HPDE6-E6E7 (cell line): ENCODE data around the gene RBM25.

ENCODE experiments used
- DNase-seq: peaks from one replicate; pipeline ENCODE4 v3.0.0; 2011; ENCODE audit warnings: missing footprints; ENCODE audit errors: extremely low spot score

RBM25 gene

GRCh38 chr14:73102806-73103497 is 44.6 kb downstream of the RBM25 start:
- DNase-seq: no peak

GRCh38 chr14:73105050-73105449 is 46.7 kb downstream of the RBM25 start:
- no peak for DNase-seq

- DNase-seq: no peak
Measured at GRCh38 chr14:73105727-73106126, 47.4 kb downstream of the RBM25 start.

- no peak for DNase-seq
Measured at GRCh38 chr14:73116079-73116665, 57.8 kb downstream of the RBM25 start.

- DNase-seq: no peak
Measured at GRCh38 chr14:73124180-73124894, 66.0 kb downstream of the RBM25 start.

GRCh38 chr14:73125169-73125588 is 66.8 kb downstream of the RBM25 start:
- no peak for DNase-seq

- DNase-seq: no peak
Measured at GRCh38 chr14:73125746-73126145, 67.4 kb downstream of the RBM25 start.

GRCh38 chr14:73133795-73134194 is 75.5 kb downstream of the RBM25 start:
- no peak for DNase-seq

GRCh38 chr14:73136085-73136386 is 77.7 kb downstream of the RBM25 start:
- DNase-seq: no peak

GRCh38 chr14:73136387-73137225 is 78.3 kb downstream of the RBM25 start, which contains the start of gene PSEN1:
Gene PSEN1, plus strand, starts transcription at chr14:73136507. Its CDS starts 11,513 bp downstream, at chr14:73148020.
- DNase-seq: peak; percentile 88

- DNase-seq: no peak
Measured at GRCh38 chr14:73140811-73141323, 82.5 kb downstream of the RBM25 start.

GRCh38 chr14:73142216-73142615 is 83.9 kb downstream of the RBM25 start:
- DNase-seq: no peak

GRCh38 chr14:73143003-73143402 is 84.7 kb downstream of the RBM25 start:
- DNase-seq: no peak

GRCh38 chr14:73143617-73144016 is 85.3 kb downstream of the RBM25 start:
- DNase-seq: no peak

- DNase-seq: no peak
Measured at GRCh38 chr14:73145371-73145770, 87.0 kb downstream of the RBM25 start.

- DNase-seq: no peak
Measured at GRCh38 chr14:73146111-73146510, 87.8 kb downstream of the RBM25 start.

GRCh38 chr14:73149753-73150152 is 91.4 kb downstream of the RBM25 start:
- DNase-seq: no peak

- no peak for DNase-seq
Measured at GRCh38 chr14:73153272-73153671, 94.9 kb downstream of the RBM25 start.

- no peak for DNase-seq
Measured at GRCh38 chr14:73162251-73162650, 103.9 kb downstream of the RBM25 start.

GRCh38 chr14:73166399-73166798 is 108.1 kb downstream of the RBM25 start:
- no peak for DNase-seq

- DNase-seq: no peak
Measured at GRCh38 chr14:73167727-73168126, 109.4 kb downstream of the RBM25 start.

- no peak for DNase-seq
Measured at GRCh38 chr14:73168274-73168673, 109.9 kb downstream of the RBM25 start.
